ENCODE measurements around the gene DEAF1.
"Not testable (repeated sequence)": the region's sequence is repeated elsewhere in the genome, so short reads cannot be mapped to it uniquely, and the experiment has no call there.

Gene DEAF1, protein sequence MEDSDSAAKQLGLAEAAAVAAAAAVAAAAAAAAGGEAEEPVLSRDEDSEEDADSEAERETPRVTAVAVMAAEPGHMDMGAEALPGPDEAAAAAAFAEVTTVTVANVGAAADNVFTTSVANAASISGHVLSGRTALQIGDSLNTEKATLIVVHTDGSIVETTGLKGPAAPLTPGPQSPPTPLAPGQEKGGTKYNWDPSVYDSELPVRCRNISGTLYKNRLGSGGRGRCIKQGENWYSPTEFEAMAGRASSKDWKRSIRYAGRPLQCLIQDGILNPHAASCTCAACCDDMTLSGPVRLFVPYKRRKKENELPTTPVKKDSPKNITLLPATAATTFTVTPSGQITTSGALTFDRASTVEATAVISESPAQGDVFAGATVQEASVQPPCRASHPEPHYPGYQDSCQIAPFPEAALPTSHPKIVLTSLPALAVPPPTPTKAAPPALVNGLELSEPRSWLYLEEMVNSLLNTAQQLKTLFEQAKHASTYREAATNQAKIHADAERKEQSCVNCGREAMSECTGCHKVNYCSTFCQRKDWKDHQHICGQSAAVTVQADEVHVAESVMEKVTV

DNA sequence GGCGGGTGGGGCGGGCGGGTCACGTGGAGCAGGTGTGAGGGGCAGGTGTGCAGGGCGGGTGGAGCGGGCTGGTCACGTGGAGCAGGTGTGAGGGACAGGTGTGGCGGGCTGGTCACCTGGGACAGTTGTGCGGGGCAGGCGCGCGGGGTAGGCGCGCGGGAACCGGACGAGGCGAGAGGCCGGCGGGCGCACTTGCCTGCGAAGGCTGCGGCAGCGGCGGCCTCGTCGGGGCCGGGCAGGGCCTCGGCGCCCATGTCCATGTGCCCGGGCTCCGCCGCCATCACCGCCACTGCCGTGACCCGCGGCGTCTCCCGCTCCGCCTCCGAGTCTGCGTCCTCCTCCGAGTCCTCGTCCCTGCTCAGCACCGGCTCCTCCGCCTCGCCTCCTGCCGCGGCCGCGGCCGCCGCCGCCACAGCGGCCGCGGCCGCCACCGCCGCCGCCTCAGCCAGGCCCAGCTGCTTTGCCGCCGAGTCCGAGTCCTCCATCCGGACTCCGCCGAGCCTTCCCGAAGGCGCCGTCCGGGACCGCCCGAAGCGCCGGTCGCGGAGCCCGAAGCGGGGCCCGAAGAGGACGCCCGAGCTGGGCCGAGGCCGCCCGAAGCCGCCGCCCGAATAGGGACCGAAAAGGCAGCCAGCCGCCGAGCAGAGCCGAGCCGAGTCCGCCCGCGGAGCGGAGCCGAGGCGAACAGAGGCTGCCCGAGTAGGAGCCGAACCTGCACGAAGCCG, at the start of gene DEAF1:
Gene DEAF1 (minus strand): TSS at position 660 of the 725 bp plus-strand sequence. CDS start 175 bp downstream, at position 485.
- peak; percentile 97 for DNase-seq (ENCODE audit: low read depth)

DNA sequence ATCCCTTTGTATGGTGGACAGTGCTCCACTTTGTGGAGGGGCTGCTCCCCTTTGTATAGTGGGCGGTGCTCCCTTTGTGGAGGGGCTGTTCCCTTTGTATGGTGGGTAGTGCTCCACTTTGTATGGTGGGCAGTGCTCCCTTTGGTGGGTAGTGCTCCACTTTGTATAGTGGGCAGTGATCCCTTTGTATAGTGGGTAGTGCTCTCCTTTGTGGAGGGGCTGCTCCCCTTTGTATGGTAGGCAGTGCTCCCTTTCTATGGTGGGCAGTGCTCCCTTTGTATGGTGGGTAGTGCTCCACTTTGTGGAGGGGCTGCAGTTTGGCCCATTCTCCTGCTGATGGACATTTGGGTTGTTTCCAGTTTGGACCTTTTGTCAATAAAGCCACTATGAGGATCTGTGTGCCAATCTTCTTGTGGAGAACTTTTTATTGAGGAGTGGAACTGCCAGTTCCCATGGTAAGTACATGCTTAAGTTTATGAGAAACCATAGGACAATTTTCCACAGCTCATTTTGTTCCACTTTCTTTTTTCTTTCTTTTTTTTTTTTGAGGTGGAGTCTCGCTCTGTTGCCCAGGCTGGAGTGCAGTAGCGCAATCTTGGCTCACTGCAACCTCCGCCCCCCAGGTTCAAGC, 47.7 kb upstream of the DEAF1 start:
- DNase-seq (ENCODE audit: low read depth) = no peak

DNA sequence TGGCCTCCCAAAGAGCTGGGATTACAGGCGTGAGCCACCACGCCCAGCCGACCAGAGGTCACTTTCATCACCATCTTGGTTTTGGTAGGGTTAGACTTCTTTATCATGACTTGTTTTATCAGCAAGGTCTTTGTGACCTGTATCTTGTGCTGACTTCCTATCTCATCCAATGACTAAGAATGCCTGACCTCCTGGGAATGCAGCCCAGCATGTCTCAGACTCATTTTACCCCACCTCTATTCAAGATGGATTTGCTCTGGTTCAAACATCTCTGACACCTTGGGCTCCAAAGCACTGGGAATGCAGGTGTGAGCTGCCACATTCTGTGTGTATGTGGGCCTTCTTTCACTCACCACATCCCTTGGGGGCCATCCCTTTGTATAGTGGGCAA, 47.1 kb upstream of the DEAF1 start:
- peak; percentile 24 for DNase-seq (ENCODE audit: low read depth)

DNA sequence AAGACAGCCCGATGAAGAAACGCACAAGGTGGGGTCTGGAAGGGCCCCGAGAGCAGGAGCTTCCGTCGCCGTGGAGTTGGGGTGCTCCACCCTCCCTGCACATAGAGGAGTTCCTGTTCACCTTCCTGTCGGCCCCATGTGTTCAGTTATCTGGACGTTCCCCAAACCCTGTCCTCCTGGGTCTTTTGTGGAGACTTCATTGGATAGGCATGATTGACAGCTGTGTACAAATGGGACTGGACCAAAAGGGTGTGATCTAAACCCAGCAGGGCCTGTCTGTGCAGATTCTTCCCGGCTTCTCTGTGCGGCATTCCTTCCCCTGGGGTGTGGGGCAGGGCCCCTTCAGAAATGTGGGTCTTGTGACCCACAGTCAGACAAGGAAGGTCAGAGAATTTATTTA, 42.9 kb upstream of the DEAF1 start:
- not testable (repeated sequence) for DNase-seq (ENCODE audit: low read depth)

DNA sequence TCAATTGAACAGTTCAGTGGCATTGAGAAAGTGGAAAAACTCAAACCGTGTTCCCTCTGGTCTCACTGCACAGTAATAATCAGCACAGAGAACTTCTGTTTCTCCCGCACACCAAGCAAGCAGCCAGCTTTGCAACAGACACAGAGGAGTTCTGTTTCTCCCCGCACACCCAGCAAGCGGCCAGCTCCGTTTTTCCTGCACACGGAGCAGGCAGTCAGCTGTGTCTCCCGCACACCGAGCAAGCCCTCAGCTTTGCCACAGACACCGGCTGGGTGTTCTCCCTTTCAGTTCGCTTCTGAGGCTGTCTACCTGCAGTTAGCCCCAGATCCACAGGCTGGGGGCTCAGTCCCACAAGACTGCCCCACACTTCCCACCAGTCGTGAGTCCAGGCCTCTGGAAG, 42.3 kb upstream of the DEAF1 start:
- DNase-seq (ENCODE audit: low read depth) = no peak

DNA sequence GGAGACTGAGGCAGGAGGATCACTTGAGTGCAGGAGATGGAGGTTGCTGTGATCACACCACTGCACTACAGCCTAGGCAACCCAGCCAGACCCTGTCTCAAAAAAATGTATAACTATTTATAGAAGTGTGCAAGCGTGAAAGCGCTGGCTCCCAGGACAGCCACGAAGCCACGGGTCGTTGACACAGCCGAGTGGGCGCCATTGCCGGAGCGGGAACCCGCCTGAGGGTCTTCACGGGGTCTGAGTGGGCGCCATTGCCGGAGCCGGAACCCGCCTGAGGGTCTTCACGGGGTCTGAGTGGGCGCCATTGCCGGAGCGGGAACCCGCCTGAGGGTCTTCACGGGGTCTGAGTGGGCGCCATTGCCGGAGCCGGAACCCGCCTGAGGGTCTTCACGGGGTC, 39.5 kb upstream of the DEAF1 start:
- not testable (repeated sequence) for DNase-seq (ENCODE audit: low read depth)

DNA sequence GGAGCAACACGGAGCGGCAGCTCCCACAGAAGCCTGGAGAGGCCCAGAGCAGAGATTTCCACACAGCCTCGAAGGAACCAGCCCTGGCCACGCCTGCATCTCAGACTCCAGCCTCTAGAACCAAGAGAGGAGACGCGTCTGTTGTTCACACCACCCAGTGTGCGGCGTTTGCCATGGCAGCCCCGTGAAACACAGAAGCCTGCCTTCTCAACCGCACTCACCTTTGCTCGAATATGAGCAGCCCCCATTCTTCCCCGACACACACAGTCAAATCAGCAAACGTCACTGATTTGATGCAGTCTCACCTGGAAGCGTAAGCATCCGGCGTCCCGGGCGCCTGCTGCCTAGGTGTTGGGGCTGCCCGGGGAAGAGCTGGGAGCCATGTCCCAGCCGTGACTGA, 38.0 kb upstream of the DEAF1 start:
- DNase-seq (ENCODE audit: low read depth) = no peak

DNA sequence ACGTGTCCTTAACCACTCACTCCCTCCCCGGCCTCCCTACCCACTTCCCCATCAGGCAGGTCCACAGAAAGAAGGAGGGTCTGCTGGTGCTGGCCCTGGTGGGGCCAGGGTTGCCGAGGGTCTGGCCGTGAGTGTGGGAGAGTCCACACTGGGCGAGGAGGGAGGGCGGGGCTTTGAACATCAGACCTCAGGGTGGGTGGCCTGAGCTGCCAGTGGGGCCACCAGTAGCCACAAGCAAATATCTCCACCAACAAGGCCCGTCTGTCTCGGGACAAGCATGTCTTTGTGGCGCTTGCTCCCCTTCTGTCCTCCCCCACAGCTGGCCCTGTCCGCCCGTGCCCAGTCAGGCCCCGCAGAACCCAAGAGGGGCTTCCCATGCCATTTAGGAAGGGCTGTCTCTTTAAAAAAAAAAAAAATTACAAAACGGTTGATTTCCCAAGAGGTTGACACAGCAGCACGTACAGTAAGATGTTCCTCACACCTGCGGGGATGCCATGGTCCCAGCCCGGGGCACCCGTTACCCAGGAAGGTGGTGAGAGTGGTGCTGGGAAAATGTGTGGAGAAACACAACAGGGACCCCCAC, 34.6 kb upstream of the DEAF1 start:
- no peak for DNase-seq (ENCODE audit: low read depth)

DNA sequence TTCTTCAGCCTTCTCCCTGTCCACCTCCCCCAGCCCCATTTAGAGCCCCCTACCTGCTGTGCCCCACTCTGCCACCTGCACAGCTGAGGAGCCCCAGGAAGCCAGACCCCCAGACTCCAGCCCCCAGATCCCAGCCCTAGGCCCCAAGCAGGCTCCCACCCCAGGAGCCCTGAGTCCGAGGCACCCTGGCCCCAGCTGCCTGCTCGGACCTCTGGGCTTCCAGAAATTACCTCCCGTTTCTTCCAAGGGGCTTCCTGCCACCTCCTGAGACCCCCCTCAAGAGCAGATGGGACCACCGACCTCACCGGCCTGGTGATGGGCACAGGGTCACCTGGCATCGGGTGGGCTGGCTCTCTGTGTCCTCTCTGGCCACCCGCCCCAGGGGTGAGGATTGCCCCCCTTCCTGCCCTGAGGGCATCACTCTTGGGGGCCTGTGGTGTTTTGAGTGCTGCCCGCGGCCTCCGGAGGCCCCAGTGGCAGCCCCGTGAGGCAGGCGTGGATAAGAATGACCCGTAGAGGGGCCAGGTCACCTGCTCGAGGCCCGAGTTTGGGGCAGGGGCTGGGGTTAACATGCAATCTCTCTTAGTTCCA, 34.0 kb upstream of the DEAF1 start:
- no peak for DNase-seq (ENCODE audit: low read depth)

DNA sequence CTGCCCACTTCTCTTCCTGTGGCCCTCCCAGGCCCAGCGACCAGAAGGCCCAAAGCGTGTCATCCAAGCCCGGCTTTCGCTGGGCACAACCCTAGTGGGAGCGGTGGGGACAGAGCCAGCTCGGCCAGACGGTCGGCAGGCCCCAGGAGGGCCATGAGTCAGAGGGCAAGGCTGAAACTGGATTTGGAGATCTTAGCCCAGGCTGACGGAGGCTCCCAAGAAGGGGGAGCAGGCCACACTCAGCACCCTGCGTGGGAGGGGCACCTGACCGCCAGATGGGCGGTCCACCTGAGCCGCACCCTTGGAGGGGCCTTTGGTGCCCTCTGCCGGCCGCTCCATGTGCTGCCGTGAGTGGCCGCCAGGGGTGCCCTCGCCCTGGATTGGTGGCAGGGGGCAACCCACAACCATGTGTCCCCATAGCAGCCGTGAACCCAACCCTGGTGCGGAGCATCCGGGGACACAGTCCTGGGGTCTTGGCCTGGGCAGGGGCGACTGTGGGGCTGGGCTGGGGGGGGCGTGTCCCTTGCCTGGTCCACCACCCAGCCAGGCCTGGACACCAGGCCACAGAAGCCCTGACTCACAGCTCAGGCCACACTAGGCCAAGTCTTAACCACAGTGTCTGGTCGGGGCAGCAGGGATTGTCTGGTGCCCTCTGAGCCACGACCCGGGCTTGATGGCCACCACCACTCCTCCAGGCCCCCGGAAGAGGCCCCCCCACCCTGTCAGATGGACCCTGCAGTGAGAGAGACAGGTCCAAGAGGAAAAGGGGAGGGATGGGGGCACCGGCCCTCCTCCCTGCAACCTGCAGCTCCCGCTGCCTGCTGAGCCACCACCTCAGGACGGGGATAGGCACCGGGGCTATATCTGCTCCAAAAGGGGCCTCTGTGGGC, 33.1 kb upstream of the DEAF1 start:
- peak; percentile 85 for DNase-seq (ENCODE audit: low read depth)

DNA sequence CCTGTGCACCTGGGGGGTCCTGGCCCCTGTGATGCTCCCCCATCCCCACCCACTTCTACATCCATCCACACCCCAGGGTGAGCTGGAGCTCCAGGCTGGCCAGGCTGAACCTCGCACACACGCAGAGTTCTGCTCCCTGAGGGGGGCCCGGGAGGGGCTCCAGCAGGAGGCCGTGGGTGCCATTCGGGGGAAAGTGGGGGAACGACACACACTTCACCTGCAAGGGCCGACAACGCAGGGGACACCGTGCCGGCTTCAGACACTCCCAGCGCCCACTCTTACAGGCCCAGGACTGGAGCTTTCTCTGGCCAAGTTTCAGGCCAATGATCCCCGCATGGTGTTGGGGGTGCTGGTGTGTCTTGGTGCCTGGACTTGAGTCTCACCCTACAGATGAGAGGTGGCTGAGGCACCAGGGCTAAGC, 32.3 kb upstream of the DEAF1 start:
- DNase-seq (ENCODE audit: low read depth) = no peak

DNA sequence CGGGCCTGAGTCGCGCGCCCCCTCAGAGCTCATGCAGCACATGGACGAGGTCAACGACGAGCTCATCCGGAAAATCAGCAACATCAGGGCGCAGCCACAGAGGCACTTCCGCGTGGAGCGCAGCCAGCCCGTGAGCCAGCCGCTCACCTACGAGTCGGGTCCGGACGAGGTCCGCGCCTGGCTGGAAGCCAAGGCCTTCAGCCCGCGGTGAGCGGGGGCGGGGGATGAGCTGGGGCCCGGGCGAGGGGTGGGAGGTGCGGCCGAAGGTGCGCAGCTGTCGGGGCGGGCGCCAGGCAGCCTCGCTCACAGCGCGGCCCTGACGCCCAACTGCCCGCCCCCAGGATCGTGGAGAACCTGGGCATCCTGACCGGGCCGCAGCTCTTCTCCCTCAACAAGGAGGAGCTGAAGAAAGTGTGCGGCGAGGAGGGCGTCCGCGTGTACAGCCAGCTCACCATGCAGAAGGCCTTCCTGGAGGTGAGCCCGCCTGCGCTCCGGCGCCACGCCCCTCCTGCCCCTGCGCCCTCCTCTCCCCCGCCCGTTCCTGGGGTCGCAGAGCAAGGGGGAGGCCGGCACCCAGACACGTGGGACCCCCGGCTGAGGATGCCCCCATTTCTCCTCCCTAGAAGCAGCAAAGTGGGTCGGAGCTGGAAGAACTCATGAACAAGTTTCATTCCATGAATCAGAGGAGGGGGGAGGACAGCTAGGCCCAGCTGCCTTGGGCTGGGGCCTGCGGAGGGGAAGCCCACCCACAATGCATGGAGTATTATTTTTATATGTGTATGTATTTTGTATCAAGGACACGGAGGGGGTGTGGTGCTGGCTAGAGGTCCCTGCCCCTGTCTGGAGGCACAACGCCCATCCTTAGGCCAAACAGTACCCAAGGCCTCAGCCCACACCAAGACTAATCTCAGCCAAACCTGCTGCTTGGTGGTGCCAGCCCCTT, 31.5 kb upstream of the DEAF1 start:
- DNase-seq (ENCODE audit: low read depth) = no peak

DNA sequence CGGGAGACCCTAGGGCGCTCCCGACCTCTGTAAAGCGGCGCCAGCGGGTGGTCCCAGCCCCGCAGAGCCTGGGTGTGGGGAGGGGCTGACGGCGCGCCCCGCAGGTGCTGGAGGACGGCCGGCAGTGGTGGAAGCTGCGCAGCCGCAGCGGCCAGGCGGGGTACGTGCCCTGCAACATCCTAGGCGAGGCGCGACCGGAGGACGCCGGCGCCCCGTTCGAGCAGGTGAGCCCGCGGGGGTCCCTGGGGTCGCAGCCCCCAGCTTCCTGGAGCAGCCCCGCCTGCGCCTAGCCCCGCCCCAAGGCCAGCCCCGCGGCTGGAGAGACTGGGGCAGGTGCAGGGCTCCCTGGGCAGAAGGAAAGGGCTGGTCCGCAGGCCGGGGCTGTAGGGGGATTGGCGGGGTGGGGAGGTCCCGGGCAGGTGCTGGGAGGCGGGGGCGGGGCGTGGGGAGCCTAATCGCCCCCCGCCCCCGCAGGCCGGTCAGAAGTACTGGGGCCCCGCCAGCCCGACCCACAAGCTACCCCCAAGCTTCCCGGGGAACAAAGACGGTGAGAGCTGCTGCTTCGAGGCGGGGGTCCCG, 30.7 kb upstream of the DEAF1 start:
- DNase-seq (ENCODE audit: low read depth) = no peak

DNA sequence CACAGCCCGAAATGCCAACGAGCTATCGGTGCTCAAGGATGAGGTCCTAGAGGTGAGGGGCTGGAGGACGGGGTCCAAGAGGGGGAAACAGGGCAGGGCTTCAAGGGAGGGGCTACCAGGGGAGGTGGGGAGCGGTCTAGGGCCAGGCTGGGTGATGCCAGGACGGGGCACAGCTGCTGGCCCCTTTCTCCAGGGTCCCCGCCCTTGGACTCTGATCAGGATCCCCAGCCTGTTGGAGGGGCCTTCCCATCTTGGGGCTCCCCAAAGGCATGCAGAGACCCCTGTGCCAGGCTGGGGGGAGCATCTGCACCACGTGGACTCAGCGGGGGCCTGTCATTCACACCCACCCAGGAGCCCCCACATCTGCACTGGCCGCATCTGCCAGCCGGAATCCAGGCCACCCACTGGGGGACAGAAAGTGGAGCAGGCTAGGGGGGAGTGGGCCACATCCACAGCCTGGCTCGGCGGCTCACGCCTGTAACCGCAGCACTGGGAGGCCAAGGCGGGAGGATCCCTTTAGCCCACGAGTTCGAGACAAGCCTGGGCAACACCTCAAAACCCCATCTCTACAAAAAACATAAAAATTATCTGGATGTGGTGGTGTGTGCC, 29.9 kb upstream of the DEAF1 start:
- no peak for DNase-seq (ENCODE audit: low read depth)

DNA sequence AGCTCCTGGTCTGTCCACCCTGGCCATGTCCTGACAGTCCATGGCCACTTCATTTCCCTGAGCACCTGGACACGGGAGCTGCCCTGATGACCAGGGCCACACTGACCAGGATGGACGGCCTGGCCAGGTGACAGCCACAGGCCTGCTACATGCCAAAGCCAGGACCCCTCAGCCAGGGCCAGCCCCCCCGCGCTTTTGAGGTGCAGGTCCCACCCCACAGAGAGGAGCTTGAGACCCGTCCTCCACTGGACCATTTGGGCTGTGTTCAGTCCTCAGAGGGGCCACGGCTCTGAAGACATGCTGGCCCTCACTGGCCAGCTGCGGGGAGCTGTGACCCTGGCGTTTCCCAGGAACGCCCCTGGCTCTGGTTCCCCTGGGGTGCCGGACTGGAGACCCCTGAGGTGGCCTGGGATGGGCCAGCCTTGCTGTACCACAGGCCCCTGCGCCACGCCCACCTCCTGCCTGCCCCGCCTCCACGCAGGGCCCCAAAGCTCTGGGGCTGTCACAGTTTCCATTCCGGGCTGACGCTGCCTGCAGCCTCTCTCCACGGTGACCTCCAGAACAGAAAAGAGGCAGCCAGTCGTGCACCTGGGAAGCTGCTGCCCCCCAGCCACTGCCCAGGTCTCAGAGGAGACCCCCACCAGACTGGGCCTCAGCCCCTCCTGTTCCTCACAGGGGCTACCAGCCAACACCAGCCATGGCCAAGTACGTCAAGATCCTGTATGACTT, 29.2 kb upstream of the DEAF1 start:
- DNase-seq (ENCODE audit: low read depth) = no peak

DNA sequence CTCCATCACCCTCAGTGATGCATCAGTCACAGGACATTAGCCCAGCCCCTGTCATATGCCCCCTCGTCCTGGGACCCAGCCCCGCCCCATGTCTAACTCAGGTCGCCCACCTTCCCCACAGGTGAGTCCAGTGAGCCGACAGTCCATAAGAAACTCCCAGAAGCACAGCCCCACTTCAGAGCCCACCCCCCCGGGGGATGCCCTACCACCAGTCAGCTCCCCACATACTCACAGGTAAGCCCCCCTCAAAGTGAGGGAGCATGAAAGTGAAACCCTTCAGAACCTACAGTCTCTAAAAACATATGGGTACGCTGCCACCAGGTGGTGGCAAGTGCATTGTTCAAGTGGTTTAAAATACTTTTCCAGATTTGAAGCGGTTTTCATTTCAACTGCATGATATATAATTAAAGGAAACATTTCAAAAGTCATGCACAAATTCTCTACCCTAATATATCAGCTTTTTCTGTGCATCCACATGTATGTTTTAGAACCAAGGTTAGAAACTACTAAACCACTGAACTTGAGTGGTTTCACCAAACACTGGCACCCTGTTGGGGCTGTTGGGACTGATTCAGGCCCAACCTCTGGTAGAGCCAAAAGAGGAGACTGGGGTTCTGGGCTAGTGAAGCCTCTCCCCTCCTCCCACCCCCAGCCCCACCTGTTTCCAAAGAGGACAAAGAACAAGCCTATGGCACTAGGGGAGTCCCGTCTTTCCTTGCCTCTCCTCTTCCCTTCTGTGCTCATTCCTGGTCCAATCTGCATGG, 28.3 kb upstream of the DEAF1 start:
- peak; percentile 68 for DNase-seq (ENCODE audit: low read depth)

DNA sequence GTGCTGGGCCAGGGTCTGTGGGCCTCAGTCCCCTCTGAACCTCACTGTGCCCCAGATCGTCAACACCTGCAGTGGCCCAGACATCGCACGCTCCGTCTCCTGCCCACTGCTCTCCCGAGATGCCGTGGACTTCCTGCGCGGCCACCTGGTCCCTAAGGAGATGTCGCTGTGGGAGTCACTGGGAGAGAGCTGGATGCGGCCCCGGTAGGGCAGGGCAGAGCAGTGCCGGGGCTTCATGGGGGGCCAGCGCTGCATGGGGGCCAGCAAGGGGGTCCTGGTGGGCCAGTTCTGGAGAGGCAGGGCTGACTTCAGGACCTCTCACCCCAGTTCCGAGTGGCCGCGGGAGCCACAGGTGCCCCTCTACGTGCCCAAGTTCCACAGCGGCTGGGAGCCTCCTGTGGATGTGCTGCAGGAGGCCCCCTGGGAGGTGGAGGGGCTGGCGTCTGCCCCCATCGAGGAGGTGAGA, 27.4 kb upstream of the DEAF1 start:
- no peak for DNase-seq (ENCODE audit: low read depth)
